GM19035 (cell line): ENCODE data around the gene COX7A1.
"Not testable (repeated sequence)": the region's sequence is repeated elsewhere in the genome, so short reads cannot be mapped to it uniquely, and the experiment has no call there.

ENCODE experiments used
- ATAC-seq: cut with Tn5 transposase; IDR thresholded peaks from one replicate; pipeline ENCODE4 v1.9.1; 2021; ENCODE audit not compliant: unreplicated experiment

Gene COX7A1

DNA sequence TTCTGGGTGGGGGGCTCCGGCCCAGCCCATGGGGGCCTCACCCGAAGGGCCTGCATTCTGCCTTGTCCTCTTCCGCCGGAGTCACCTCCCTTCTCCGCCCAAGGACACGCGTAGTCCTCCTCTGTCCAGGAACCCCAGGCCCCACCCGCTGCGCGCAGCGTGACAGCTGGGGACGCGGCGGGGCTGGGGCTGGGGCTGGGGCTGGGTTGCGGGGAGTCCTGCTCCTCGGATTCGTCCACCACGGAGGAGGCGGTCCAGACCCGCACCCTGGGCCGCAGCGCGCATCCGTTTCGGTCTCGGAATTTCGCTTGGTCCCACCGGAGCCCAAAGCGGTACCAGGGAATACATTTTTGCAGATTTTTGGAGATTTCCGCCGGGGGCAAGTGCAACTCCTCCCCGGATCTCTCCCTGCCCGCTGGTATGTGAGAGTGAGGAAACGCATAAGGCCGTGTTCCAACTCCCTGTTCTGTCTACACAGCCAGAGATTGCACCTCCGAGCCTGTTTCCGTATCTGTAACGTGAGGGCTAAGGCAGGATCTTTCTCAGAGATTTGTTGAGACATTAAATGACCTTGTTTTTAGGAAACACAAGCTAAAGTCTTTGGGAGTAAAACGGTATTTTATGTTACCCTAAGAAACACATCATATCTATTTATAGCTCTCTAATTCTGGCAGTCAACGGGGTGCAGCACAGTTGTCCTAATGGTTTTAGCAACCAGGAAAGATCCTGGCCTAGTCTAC lies at the start of gene COX7A1:
TSS of gene COX7A1 (minus strand) at position 96 of the 740 bp plus-strand sequence. CDS start at position 56, 40 bp downstream.
- ATAC-seq, result no peak

DNA sequence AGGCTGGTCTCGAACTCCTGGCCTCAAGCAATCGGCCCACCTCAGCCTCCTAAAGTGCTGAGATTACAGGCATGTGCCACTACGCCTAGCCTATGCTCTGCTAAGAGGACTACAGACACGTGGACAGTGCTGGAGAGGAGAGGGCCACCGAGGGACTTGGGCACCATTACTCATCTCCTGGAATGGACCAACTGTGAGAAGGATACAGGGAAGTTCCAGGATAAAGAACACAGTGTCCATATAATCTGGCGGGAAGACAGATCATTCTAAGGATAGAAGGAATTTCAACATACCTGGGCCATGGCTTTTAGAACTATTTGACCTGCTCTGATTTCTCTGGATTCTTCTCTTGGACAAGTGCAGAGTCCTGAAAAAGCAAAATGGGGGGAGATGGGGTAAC lies 49.4 kb upstream of the COX7A1 start:
- no peak for ATAC-seq

DNA sequence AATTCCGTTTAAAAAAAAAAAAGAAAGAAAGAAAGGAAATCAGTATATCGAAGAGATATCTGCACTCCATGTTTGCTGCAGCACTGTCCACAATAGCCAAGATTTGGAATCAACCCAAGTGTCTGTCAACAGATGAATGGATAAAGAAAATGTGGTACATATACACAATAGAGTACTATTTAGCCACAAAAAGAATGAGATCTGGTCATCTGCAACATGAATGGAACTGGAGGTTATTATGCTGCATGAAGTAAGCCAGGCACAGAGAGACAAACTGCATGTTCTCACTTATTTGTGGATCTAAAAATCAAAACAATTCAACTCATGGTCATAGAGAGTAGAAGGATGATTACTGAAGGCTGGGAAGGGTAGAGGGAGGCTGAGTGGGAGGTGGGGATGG lies 45.9 kb upstream of the COX7A1 start:
- ATAC-seq, result no peak

DNA sequence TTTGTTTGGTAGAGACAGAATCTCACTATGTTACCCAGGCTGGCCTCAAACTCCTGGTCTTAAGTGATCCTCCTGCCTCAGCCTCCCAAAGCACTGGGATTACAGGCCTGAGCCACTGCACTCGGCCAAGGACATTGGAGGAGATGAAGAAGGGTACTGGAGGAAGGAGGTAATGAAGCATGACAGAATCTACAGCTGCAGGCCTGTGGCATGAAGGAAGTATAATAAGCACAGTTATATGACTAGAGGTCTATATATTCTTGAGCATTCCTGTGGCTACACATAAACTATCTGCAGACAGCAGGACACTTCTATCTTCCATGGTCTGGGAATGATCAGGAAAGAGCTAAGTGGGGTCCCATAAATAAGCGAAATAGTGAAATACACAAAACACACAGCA lies 44.0 kb upstream of the COX7A1 start:
- no peak for ATAC-seq

DNA sequence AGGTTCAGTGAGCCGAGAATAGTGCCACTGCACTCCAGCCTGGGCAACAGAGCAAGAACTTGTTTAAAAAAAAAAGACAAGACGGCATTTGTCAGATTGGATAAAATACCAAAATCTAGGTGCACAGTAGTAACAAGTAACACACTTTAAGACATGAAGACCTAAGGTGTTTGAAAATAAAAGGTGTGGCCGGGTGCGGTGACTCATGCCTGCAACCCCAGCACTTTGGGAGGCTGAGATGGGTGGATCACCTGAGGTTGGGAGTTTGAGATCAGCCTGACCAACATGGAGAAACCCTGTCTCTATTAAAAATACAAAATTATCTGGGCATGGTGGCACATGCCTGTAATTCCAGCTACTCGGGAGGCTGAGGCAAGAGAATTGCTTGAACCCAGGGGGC lies 34.5 kb upstream of the COX7A1 start:
- not testable (repeated sequence) for ATAC-seq

DNA sequence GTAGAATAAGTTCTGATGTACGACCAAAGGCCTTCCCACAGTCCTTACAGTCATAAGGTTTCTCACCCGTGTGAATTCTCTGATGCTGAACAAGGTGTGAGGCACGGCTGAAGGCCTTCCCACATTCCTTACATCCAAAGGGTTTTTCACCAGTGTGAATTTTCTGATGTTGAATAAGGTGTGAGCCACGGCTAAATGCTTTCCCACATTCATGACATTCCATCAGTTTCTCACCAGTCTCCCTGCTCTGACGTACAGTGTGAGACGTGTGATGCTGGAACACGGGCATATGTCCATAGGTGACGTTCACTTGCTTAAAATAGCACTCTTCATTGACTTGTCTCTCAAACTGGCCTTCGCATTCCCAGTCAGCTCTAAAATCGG lies 31.0 kb upstream of the COX7A1 start:
- no peak for ATAC-seq

DNA sequence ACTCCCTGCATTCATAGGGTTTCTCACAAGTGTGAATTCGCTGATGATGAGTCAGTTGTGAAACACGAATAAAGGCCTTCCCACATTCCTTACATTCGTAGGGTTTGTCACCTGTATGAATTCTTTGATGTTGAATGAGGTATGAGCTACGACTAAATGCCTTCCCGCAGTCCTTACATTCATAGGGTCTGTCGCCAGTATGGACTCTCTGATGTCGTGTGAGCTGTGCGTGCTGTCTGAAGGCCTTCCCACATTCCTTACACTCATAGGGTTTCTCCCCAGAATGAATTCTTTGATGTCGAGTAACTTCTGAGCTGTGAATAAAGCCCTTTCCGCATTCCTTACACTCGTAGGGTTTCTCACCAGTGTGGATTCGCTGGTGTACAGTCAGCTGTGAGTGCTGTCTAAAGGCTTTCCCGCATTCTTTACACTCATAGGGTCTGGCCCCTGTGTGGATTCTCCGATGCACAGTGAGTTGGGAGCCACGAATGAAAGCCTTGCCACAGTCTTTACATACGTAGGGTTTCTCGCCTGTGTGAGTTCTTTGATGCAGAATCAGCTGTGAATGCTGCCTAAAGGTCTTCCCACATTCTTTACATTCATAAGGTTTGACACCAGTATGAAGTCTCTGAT lies 30.5 kb upstream of the COX7A1 start:
- no peak for ATAC-seq

DNA sequence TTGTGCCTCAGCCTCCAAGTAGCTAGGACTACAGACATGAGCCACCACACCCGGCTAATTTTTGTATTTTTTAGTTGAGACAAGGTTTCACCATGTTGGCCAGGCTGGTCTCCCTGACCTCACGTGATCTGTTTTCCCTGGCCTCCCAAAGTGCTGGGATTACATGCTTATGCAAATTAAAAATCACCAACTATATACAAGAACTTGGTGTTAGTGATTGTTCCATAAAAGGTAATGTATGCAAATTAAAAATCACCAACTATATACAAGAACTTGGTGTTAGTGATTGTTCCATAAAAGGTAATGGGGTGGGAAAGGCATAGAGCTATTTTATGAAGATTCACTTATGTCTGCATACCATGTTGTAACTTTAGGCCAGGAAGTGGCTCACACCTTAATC lies 26.8 kb upstream of the COX7A1 start:
- not testable (repeated sequence) for ATAC-seq

DNA sequence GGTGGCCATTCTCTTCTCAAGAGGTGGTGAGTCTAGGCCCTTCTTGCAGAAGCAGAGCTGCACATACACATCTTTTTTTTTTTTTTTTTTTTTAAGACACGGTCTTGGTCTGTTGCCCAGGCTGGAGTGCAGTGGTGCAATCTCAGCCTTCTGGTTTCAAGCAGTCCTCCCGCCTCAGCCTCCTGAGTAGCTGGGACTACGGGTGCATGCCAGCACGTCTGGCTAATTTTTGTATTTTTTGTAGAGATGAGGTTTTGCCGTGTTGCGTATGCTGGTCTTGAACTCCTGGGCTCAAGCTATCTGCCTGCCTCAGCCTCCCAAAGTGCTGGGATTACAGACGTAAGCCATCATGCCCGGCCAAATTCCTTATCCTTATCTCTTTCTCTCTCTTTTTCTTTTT lies 21.6 kb upstream of the COX7A1 start:
- not testable (repeated sequence) for ATAC-seq

DNA sequence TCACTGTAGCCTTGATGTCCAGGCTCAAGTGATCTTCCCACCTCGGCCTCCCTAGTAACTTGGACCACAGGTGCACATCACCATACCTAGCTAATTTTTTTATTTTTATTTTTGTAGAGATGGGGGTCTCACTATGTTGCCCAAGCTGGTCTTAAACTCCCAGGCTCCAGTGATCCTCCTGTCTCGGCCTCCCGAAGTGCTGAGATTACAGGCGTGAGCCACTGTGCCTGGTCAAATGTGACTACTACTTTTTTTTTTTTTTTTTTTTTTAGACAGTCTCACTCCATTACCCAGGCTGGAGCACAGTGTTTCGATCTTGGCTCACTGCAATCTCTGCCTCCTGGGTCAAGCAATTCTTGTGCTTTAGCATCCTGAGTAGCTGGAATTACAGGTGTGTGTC lies 20.6 kb upstream of the COX7A1 start:
- no peak for ATAC-seq

DNA sequence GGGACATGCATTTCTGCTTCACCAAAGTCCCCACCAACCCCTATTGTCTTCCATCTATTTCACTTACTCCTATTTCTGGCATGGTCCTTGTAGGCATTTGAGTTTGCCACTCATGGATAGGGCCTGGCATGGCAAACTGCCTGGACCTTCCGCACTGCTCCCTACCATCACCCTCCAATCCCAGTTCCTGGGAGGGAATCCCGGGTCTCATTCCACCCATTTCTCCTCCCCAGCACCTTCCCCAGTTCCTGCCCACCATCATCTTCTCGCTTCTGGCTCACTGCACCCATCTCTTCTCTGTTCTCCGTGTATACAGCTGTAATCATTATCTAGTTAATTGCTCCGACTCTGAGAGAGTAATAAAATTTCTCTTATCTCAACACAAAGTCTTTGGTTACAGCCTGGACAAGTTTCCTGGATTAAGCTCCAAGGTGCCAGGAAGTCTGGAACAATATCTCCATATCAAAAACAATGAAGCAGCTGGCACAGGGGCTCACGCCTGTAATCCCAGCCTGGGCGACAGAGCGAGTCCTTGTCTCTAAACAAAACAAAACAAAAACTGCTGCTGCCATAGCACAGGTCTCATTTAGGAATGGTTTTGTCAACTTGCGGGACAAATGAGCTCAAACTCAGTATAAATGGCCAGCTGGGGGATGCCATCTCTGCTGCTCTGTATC lies 17.0 kb upstream of the COX7A1 start:
- ATAC-seq, result no peak

DNA sequence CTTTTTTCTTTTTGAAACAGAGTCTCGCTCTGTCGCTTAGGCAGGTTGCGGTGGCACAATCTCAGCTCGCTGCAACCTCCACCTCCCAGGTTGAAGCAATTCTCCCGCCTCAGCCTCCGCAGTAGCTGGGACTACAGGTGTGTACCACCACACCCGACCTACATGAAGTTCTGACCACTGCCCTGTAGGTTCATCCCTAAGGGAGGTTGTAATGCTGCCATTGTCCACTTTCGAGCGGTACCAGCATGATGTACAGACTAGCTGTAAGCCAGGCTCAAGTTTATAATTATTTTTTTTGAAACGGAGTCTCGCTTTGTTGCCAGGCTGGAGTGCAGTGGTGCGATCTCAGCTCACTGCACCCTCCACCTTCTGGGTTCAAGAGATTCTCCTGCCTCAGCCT lies 11.6 kb upstream of the COX7A1 start:
- ATAC-seq, result no peak

DNA sequence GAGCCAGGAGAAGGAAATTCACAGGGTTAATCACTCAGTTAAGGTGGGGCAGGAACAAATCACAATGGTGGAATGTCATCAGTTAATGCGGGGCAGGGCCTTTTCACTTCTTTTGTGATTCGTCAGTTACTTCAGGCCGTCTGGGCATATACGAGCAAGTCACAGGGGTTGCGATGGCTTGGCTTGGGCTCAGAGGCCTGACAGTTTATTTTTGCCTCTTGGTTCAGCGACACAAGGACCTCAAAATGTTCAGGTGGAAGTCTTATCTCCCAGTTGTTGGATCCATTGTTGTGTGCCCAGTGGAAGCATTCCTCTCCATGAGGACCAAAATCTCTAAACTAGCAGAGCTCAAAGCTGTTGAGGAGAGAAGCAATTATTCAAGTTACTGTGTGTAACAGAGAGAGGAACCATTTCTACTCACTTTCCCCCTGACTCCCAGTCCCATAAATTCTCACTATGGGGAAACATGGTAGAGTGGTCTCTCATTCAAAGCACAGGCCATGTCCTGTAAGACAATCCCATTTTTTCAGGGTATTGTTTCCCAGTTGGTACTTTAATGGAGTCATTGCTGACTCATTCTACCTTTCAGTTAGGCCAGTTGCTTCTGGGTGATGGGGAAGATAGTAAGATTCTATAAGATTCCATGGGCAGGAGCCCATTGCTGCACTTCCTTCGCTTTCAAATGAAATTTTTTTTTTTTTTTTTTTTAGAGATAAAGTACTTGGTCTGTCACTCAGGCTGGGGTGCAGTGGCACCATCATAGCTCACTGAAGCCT lies 8.8 kb upstream of the COX7A1 start:
- ATAC-seq, result no peak

DNA sequence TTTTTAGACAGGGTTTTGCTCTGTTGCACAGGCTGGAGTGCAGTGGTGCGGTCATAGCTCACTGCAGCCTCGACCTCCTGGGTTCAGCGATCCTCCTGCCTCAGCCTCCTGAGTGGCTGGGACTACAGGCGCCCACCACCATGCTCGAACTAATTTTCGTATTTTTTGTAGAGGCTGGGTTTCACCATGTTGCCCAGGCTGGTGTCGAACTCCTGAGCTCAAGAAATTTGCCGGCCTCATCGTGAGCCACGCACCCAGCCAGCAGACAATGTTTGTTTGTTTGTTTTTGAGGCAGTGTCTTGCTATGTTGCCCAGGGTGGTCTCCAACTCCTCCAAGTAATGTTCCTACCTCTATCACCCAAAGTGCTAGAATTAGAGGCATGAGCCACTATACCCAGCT lies 879 bp upstream of the COX7A1 start:
- ATAC-seq, result no peak

DNA sequence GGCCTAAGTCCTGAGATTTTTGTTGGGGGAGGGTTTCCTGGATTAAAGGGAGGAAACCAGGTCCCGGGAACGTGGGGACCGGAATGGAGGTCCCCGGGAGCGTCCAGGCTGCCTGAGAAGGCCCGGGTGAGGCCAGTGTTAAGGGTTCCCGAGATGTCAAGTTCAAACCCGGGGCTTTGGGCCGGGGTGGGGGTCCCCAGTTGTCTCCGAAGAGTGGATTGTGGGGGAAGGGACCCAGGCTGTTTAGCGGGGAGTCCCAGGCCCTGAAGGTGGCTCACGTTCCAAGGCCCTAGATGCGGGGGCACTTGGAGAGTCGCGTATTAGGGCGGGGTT lies 262 bp downstream of the COX7A1 start:
- ATAC-seq, result no peak

DNA sequence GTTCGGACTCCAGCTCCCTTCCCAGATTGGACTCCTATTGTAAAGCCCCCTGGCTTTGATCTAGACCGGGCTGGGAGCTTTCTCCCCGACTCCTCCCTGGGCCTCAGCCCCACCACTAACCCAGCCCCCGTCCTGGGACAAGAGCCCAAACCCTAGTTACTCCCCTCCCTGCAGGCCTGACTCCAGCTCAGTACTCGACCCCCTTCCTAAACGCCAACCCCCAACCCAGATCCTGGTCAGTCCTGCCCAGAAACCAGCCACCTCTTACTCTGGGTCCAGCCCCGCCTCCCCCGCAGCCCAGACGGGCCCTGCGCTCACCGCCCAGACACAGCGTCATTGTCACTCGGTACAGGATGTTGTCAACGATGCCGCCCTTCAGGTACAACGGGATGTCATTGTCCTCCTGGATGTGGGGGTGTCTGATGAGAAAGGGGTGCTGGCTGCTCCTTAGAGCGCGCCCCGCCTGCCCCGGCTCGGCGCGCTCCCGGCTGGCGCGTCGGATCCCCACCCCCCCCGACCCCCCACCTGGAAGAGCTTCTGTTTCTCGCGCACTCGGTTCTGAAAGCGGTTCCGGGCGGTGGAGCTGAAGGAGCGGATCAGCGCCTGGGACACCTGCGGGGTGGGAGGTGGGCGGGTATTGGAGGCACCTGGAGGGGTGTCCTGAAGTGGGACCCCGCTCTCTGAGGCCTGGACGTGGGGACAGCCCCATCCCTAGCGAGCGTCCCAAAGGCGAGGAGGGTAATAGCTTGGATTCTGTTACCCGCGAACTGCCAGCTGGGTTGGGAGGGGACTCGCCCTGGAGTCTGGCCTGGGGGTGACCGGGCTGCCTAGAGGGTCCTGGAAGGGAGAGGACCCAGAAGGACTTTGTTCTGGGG lies 866 bp downstream of the COX7A1 start:
- ATAC-seq, result no peak

DNA sequence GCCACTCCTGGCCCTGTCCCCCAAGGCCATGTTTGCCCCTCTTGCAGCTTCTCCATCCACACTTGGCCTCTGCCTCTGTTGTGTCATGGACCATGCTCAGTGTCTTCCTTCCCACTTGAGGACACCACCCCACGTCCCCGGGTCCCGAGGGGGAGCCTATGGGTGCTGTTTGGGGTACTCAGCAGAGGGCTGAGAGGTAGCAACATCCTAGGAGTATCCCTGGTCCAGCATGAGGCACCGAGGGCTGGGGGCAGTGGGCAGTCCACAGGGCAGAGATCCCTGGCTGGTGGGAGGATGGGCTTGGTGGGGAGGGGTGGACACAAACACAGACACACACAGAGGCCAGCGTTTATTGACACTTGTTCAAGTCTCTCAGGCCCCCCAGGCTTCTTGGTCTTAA lies 1.7 kb downstream of the COX7A1 start:
- no peak for ATAC-seq

DNA sequence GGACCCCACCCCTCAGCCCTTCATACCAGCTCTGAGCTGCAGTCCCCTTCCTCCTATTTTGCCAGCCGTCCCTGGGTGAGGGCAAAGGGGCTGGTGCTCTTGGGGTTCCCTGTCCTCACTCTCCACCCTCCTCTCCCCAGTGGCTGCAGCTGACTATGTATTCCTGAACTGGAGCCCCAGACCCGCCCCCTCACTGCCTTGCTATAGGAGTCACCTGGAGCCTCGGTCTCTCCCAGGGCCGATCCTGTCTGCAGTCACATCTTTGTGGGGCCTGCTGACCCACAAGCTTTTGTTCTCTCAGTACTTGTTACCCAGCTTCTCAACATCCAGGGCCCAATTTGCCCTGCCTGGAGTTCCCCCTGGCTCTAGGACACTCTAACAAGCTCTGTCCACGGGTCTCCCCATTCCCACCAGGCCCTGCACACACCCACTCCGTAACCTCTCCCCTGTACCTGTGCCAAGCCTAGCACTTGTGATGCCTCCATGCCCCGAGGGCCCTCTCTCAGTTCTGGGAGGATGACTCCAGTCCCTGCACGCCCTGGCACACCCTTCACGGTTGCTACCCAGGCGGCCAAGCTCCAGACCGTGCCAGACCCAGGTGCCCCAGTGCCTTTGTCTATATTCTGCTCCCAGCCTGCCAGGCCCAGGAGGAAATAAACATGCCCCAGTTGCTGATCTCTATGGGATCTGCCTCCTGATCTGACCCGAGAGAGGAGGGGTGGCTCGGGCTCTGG lies 2.4 kb downstream of the COX7A1 start:
- ATAC-seq, result no peak

DNA sequence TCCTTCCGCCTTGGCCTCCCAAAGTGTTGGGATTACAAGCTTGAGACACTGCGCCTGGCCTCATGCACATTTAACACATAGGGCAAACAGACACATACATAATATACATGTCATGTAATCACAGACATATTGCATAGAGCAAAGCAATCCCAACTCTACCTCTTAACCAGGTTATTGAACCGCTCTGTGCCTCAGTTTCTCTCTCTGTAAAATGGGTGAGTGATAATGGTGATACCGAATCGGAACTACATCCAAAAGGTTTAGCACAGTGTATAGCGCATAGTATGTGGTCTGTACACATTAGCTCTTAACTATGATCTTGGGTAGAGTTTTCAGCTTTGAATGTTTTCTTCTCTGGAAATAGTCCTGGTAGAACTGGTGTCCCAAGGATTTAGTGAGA lies 7.6 kb downstream of the COX7A1 start:
- ATAC-seq, result no peak

DNA sequence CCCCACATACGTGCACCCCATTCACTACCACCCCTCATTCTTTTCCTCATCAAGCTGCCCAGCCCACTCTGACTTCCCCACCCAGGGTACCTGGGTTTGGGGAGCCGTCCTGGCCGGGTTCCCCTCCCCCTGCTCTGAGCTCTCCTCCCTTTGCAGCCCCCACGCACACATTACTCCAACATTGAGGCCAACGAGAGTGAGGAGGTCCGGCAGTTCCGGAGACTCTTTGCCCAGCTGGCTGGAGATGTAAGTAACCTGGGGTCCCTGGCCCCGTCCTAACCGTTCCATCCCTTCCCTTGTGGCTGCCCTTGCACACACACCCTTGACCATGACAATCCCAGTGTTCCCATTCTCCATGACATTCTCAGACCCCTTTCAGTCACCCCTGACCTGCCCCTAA lies 9.8 kb downstream of the COX7A1 start:
- ATAC-seq, result no peak
